B cell (primary cell): ENCODE data around the gene AUTS2.

Experiments
- EZH2 ChIP-seq: IDR thresholded peaks from 2 replicates; pipeline ENCODE4 v1.6.1; 2012; ENCODE audit warnings: borderline replicate concordance, low read depth, mild to moderate bottlenecking, moderate library complexity, low read length; ENCODE audit not compliant: insufficient read depth, poor library complexity, severe bottlenecking
- TF ChIP-seq, protein P1 (sequence below): fragments of 200-600 bp; IDR thresholded peaks from one replicate; pipeline ENCODE4 v1.8.0; 2022; ENCODE audit warnings: antibody characterized with exemption, mild to moderate bottlenecking

DNA sequence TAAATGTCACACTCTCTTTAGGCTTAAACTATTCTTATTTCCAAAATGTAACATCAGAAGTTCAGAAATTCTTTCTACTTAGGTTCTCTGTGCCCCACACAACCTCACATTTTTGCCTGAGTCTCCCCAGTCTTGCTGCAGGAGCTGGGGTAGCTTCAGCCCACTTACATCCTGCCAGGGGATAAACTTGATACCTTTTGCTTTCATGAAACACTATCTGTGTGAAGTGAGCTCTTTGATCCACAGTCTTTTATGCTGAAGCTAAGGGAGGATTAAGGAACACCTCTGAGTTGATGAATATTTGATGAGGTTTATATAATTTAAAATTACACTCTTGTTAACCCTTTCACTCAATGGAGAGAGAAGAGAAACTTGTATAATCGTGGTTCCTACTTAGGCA is 341.0 kb downstream of the AUTS2 start:
- TF ChIP-seq EZH2: no peak
- TF ChIP-seq, protein P1, sequence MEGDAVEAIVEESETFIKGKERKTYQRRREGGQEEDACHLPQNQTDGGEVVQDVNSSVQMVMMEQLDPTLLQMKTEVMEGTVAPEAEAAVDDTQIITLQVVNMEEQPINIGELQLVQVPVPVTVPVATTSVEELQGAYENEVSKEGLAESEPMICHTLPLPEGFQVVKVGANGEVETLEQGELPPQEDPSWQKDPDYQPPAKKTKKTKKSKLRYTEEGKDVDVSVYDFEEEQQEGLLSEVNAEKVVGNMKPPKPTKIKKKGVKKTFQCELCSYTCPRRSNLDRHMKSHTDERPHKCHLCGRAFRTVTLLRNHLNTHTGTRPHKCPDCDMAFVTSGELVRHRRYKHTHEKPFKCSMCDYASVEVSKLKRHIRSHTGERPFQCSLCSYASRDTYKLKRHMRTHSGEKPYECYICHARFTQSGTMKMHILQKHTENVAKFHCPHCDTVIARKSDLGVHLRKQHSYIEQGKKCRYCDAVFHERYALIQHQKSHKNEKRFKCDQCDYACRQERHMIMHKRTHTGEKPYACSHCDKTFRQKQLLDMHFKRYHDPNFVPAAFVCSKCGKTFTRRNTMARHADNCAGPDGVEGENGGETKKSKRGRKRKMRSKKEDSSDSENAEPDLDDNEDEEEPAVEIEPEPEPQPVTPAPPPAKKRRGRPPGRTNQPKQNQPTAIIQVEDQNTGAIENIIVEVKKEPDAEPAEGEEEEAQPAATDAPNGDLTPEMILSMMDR: no peak
